CD4-positive, alpha-beta T cell treated with Interleukin-12 subunit alpha and Interleukin-12 subunit beta, for 1 hour (primary cell): ENCODE results near the gene SAMD14.
A peak's percentile ranks its signal among the peaks of the same experiment; 100 is the strongest.

ENCODE experiments used
- DNase-seq: peaks from one replicate; pipeline ENCODE4 v3.0.0-alpha.2; 2020

SAMD14 gene

GRCh38 chr17:50165066-50165465 lies 35.1 kb upstream of the SAMD14 start:
- DNase-seq = no peak

- DNase-seq = no peak
These were observed 34.7 kb upstream of the SAMD14 start for GRCh38 chr17:50164697-50164988.

- DNase-seq = no peak
These were observed 34.1 kb upstream of the SAMD14 start for GRCh38 chr17:50163843-50164696.

GRCh38 chr17:50162466-50163254 lies 32.7 kb upstream of the SAMD14 start:
- DNase-seq = no peak

GRCh38 chr17:50161911-50162288 lies 31.9 kb upstream of the SAMD14 start:
- DNase-seq = no peak

- DNase-seq = peak; percentile 95
These were observed 31.3 kb upstream of the SAMD14 start for GRCh38 chr17:50161023-50161910.

- no peak for DNase-seq
These were observed 27.9 kb upstream of the SAMD14 start for GRCh38 chr17:50157891-50158290.

- DNase-seq = no peak
These were observed 25.3 kb upstream of the SAMD14 start for GRCh38 chr17:50155115-50155819.

- no peak for DNase-seq
These were observed 24.6 kb upstream of the SAMD14 start for GRCh38 chr17:50154604-50155003.

- DNase-seq = no peak
These were observed 24.0 kb upstream of the SAMD14 start for GRCh38 chr17:50153650-50154575.

GRCh38 chr17:50152736-50153135 lies 22.8 kb upstream of the SAMD14 start:
- DNase-seq = no peak

- peak; percentile 58 for DNase-seq
These were observed 22.1 kb upstream of the SAMD14 start for GRCh38 chr17:50151937-50152547.

GRCh38 chr17:50151041-50151936 lies 21.3 kb upstream of the SAMD14 start:
- DNase-seq = peak; percentile 90

- no peak for DNase-seq
These were observed 20.5 kb upstream of the SAMD14 start, which contains the start of gene PPP1R9B for GRCh38 chr17:50150354-50151040. TSS of gene PPP1R9B (minus strand) at chr17:50150677. CDS start at chr17:50150513, 164 bp downstream.

GRCh38 chr17:50149417-50150353 lies 19.7 kb upstream of the SAMD14 start:
- DNase-seq = peak; percentile 61

- no peak for DNase-seq
These were observed 19.1 kb upstream of the SAMD14 start for GRCh38 chr17:50149091-50149416.

- DNase-seq = peak; percentile 75
These were observed 18.5 kb upstream of the SAMD14 start for GRCh38 chr17:50148226-50149090.
